Hepatocyte (in vitro differentiated cells): ENCODE data around the gene RAB5A. TPM values are rescaled to one million over a fixed set of nuclear protein-coding genes. Genes with fewer than 3 reads are reported as not detected.

Source experiments
- DNase-seq: peaks from one replicate; pipeline ENCODE4 v3.0.0-alpha.2; 2016; ENCODE audit warnings: low spot score
- H2AFZ ChIP-seq: fragments of 200-600 bp; sonication (generic); 2 replicates; pipeline ENCODE4 v1.6.0; 2016; ENCODE audit warnings: antibody characterized with exemption, mild to moderate bottlenecking
- H3K27ac ChIP-seq: fragments of 200-600 bp; sonication (generic); 2 replicates; pipeline ENCODE4 v1.5.1; 2016; ENCODE audit warnings: mild to moderate bottlenecking
- H3K27me3 ChIP-seq: fragments of 200-600 bp; sonication (generic); 2 replicates; pipeline ENCODE4 v1.6.1; 2016
- H3K36me3 ChIP-seq: fragments of 200-600 bp; sonication (generic); replicated peaks from 2 replicates; pipeline ENCODE4 v1.5.1; 2016; ENCODE audit warnings: low read depth; ENCODE audit not compliant: insufficient read depth
- H3K4me1 ChIP-seq: fragments of 200-600 bp; sonication (generic); 2 replicates; pipeline ENCODE4 v1.5.1; 2016; ENCODE audit warnings: mild to moderate bottlenecking, moderate library complexity; ENCODE audit not compliant: insufficient read depth
- H3K4me2 ChIP-seq: fragments of 200-600 bp; sonication (generic); 2 replicates; pipeline ENCODE4 v1.6.0; 2016
- H3K4me3 ChIP-seq: fragments of 200-600 bp; sonication (generic); 2 replicates; pipeline ENCODE4 v1.5.1; 2016; ENCODE audit warnings: mild to moderate bottlenecking
- H3K79me2 ChIP-seq: fragments of 200-600 bp; sonication (generic); 2 replicates; pipeline ENCODE4 v1.6.0; 2017; ENCODE audit warnings: mild to moderate bottlenecking
- H3K9me2 ChIP-seq: fragments of 200-600 bp; sonication (generic); replicated peaks from 2 replicates; pipeline ENCODE4 v1.6.0; 2017; ENCODE audit warnings: mild to moderate bottlenecking; ENCODE audit not compliant: insufficient read depth
- H3K9me3 ChIP-seq: fragments of 200-600 bp; sonication (generic); 2 replicates; pipeline ENCODE4 v1.5.1; 2016; ENCODE audit warnings: low read depth, mild to moderate bottlenecking
- H4K20me1 ChIP-seq: fragments of 200-600 bp; sonication (generic); 2 replicates; pipeline ENCODE4 v1.6.0; 2016; ENCODE audit warnings: mild to moderate bottlenecking; ENCODE audit not compliant: insufficient read depth, poor library complexity, severe bottlenecking
- EZH2 ChIP-seq: fragments of 200-600 bp; sonication (generic); IDR thresholded peaks from 2 replicates; pipeline ENCODE4 v1.6.1; 2016; ENCODE audit warnings: antibody characterized with exemption, mild to moderate bottlenecking, borderline replicate concordance
- EZH2phosphoT487 ChIP-seq: fragments of 200-600 bp; sonication (generic); IDR thresholded peaks from one replicate; pipeline ENCODE4 v1.6.1; 2018; ENCODE audit warnings: antibody characterized with exemption, mild to moderate bottlenecking, low read depth, moderate library complexity; ENCODE audit not compliant: unreplicated experiment, severe bottlenecking
- WGBS: methylation state at CpG from one replicate; pipeline ENCODE4 v1.1.6; 2016; ENCODE audit warnings: low lambda C conversion rate; ENCODE audit errors: missing lambda C conversion rate; 5-methylcytosine and 5-hydroxymethylcytosine counted together
- polyA plus RNA-seq: library from polyadenylated mRNA; unstranded; fragments of >200 nt; fragmentation: Nextera tagmentation; extraction: Ambion mirVana; gene quantifications from 2 replicates; pipeline ENCODE4 v1.2.1, GENCODE V29; 2016
- total RNA-seq: library from RNA; depleted of rRNA; stranded (reverse); fragments of >200 nt; gene quantifications from 2 replicates; pipeline ENCODE4 v1.2.3, GENCODE V29; 2014
- TF ChIP-seq, protein P1 (sequence below): fragments of 200-600 bp; sonication (generic); IDR thresholded peaks from 2 replicates; pipeline ENCODE4 v1.5.1; 2016; ENCODE audit warnings: antibody characterized with exemption, mild to moderate bottlenecking; ENCODE audit not compliant: poor library complexity

The RAB5A gene
- total and polyA plus RNA-seq, 2 experiments from 2014 or later: 72.2 to 76.1 TPM

DNA sequence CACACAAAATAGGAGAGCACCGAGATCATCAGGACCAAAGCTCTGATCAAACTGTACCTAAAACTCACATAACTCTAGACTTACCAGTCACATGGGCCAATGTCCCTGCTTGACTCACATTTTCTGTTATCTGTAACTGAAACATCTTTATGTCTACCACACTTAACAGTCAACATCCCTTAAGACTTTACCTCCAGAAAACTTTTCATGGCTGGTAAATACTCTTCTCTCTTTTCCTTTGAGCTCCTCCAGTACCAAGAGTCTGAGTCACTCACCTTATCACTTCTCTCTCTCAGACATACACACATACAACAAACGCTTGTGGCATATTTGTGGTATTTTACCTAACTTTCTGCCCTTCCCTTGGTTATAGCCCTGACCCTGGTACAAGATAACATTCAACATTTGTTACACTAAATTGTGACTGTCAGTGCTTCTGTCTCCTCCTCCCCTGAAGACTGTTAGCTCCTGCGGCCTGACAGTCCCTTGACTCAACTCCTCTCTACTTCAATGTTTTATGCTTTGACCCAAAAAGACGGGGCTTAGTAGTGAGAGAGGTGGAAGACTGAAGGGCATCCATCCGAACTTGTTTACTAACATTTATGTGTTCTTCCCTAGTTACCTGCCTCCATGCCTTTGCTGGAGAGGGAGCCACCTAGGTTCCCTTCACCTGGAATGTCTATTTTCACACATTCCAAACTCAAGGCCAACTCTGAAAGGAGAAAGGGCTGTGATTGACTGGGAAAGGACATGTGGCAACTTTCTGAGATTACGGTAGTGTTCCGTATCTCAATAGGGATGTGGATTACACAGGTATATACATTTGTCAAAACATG is 9.2 kb upstream of the RAB5A start:
- TF ChIP-seq EZH2phosphoT487 (no peak), EZH2 (no peak)
- TF ChIP-seq, protein P1, sequence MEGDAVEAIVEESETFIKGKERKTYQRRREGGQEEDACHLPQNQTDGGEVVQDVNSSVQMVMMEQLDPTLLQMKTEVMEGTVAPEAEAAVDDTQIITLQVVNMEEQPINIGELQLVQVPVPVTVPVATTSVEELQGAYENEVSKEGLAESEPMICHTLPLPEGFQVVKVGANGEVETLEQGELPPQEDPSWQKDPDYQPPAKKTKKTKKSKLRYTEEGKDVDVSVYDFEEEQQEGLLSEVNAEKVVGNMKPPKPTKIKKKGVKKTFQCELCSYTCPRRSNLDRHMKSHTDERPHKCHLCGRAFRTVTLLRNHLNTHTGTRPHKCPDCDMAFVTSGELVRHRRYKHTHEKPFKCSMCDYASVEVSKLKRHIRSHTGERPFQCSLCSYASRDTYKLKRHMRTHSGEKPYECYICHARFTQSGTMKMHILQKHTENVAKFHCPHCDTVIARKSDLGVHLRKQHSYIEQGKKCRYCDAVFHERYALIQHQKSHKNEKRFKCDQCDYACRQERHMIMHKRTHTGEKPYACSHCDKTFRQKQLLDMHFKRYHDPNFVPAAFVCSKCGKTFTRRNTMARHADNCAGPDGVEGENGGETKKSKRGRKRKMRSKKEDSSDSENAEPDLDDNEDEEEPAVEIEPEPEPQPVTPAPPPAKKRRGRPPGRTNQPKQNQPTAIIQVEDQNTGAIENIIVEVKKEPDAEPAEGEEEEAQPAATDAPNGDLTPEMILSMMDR: no peak
- Histone ChIP-seq H3K4me1 (no peaks in the 10 kb centered on the region), H4K20me1 (no peaks in the 10 kb centered on the region), H3K36me3 (no peaks in the 10 kb centered on the region), H3K27ac (peak overlapping the region; percentile 4), H3K4me2 (no peak overlapping the region), H3K27me3 (no peaks in the 10 kb centered on the region), H3K9me2 (no peaks in the 10 kb centered on the region), H3K9me3 (no peaks in the 10 kb centered on the region), H3K4me3 (no peak overlapping the region), H2AFZ (no peak overlapping the region), H3K79me2 (no peaks in the 10 kb centered on the region)
- WGBS: 63% methylated on average over 7 of the region's 7 CpGs
- peak; percentile 26 for DNase-seq

DNA sequence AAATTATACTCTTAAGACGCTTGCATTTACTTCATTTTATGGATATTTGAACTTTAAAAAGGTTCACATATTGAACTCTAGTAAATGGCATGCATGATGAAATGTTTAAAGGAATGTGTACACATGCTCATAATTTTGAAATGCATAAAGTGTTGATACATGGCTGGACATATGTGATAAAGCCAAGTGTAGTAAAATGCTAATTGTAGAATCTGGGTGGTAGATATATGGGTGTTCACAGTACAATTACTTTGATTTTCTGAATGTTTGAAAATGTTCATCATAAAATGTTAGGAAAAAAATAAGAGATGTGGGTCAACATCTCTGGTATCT is 8.6 kb upstream of the RAB5A start:
- no peaks in the 10 kb centered on the region for H3K4me1 ChIP-seq
- no peak overlapping the region for H3K27ac ChIP-seq
- H3K79me2 ChIP-seq: no peaks in the 10 kb centered on the region
- no peaks in the 10 kb centered on the region for H3K9me2 ChIP-seq
- H3K4me2 ChIP-seq: no peak overlapping the region
- no peak overlapping the region for H2AFZ ChIP-seq
- H3K4me3 ChIP-seq: no peak overlapping the region
- WGBS: 81% methylated on average over 1 of the region's 1 CpG
- no peaks in the 10 kb centered on the region for H3K27me3 ChIP-seq
- H3K36me3 ChIP-seq: no peaks in the 10 kb centered on the region
- TF ChIP-seq EZH2 (no peak), EZH2phosphoT487 (no peak)
- TF ChIP-seq, protein P1: no peak
- no peak for DNase-seq
- H4K20me1 ChIP-seq: no peaks in the 10 kb centered on the region
- H3K9me3 ChIP-seq: no peaks in the 10 kb centered on the region

DNA sequence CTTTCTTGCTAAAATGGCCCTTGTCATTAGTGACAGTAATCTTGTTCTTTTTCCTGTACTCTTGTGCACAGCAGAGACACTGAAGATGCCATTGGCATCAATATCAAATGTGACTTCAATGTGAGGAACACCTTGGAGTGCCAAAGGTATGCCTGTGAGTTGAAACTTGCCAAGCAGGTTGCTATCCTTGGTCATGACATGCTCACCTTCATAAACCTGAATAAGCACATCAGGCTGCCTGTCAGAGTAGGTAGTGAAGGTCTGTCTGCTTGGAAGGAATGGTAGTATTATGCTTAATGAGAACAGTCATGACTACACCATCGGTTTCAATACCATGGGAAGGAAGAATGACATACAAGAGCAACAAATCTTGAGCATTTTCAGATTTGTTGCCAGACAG is 6.3 kb upstream of the RAB5A start:
- no peaks in the 10 kb centered on the region for H4K20me1 ChIP-seq
- H3K4me2 ChIP-seq: no peak overlapping the region
- WGBS: 86% methylated on average over 1 of the region's 1 CpG
- H2AFZ ChIP-seq: no peak overlapping the region
- no peak for DNase-seq
- no peaks in the 10 kb centered on the region for H3K36me3 ChIP-seq
- TF ChIP-seq, protein P1: no peak
- TF ChIP-seq EZH2 (no peak), EZH2phosphoT487 (no peak)
- no peaks in the 10 kb centered on the region for H3K9me2 ChIP-seq
- H3K4me1 ChIP-seq: no peaks in the 10 kb centered on the region
- H3K79me2 ChIP-seq: no peaks in the 10 kb centered on the region
- H3K9me3 ChIP-seq: no peaks in the 10 kb centered on the region
- no peak overlapping the region for H3K4me3 ChIP-seq
- H3K27ac ChIP-seq: no peak overlapping the region
- H3K27me3 ChIP-seq: no peaks in the 10 kb centered on the region
